Activated CD8-positive, alpha-beta memory T cell treated with anti-CD3 and anti-CD28 coated beads, Interleukin-2, amount 10 ng/mL, durations not matched to agents 7 days and 5 days (primary cell): ENCODE results near the gene MICAL3. TPM values are rescaled to one million over a fixed set of nuclear protein-coding genes. Genes with fewer than 3 reads are reported as not detected.

Experiments
- ATAC-seq: fragments of 150-1000 bp; cut with Tn5 transposase; one replicate; pipeline ENCODE4 v1.10.0; 2021; ENCODE audit warnings: moderate library complexity
- CTCF ChIA-PET: fragments of 350-600 bp; sonication (Branson Sonifier 250); formaldehyde crosslinking; loops from one replicate; lab custom pipeline; 2021; ENCODE audit warnings: antibody characterized with exemption; lab: Charles Lee
- DNase-seq: peaks from one replicate; pipeline ENCODE4 v3.0.0-alpha.2; 2020
- H3K27ac Mint-ChIP-seq: one replicate; pipeline ENCODE4 v1.8.0; 2021; ENCODE audit warnings: mild to moderate bottlenecking, mixed read lengths
- H3K27me3 Mint-ChIP-seq: one replicate; pipeline ENCODE4 v1.8.0; 2021; ENCODE audit warnings: mixed read lengths
- H3K36me3 Mint-ChIP-seq: one replicate; pipeline ENCODE4 v1.8.0; 2021; ENCODE audit warnings: mild to moderate bottlenecking, mixed read lengths
- H3K4me1 Mint-ChIP-seq: one replicate; pipeline ENCODE4 v1.8.0; 2021; ENCODE audit warnings: mixed read lengths
- H3K4me3 Mint-ChIP-seq: one replicate; pipeline ENCODE4 v1.8.0; 2021; ENCODE audit warnings: mild to moderate bottlenecking, moderate library complexity, mixed read lengths
- H3K9me3 Mint-ChIP-seq: one replicate; pipeline ENCODE4 v1.8.0; 2022; ENCODE audit warnings: low read depth, mixed read lengths
- total RNA-seq, 2 experiments: library from RNA; stranded (reverse); gene quantifications; one replicate each; pipeline ENCODE4 v1.2.3, GENCODE V29; 2021

Gene MICAL3
- total RNA-seq, 2 experiments from 2014 or later: 38.8 to 41.7 TPM

DNA sequence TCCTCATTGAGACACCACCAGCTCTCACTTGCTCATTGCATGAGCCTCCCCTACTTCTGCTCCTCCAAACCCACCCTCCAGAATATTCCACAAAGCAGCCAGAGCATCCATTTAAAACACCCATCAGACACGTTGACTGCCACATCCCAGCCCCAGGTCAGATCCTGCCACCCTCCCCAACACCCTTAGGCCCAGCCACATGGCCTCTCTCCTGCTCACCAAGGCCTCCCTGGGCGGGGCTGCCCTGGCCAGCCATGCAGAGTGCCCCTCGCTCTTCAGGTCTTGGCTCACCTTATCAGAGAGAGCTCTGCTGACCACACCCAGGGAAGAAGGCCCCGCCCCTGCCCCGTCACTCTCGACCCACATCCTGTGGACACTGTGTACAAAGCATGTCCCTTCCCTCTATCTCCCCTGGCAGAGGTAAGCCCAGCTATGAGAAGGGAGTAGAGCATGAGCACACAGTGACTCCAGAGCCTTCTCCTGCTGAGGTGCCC lies 106.8 kb downstream of the MICAL3 start:
- Mint-ChIP-seq H3K27me3 (no peaks in the 10 kb centered on the region), H3K4me3 (no peak overlapping the region), H3K4me1 (peaks cover 10% of the 10 kb centered on the region), H3K36me3 (no peaks in the 10 kb centered on the region), H3K27ac (no peak overlapping the region), H3K9me3 (no peaks in the 10 kb centered on the region)
- DNase-seq (peak; percentile 61), ATAC-seq (no peak)
- CTCF ChIA-PET: interaction anchor here (1.5 to 2.1 kb wide), 2 partner anchors 88 to 158 kb away, joined by 3 to 5 read pairs; no protein-coding TSS in a partner anchor

DNA sequence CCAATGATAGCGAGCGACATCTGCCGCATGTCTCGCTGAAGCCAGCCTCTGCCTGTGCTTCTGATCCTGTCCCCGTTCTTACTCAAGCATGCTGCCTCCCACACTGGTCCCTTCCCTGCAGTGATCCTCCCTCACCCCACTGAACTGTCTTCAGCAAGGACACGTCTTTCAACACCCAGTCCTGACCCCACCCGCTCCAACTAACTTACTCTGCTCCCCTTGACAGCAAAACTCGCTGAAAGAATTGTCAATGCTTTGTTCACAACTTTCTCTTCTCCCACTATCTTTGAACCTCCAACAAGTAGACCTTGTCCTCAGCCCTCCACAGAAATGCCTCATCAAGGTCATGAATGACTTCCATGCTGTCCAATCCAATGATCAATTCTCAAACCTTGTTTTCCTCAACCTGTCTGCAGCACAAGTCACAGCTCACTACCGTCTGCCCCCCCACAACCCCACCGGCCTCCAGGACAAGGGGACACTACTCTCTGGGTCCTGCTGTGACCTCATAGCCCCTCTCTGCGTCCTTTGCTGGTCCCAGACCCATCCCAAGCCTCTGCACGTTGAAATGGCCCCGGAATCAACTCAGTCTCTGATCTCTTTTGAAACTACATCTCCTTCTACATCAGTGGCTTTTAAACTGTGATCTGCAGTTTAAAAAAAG lies 108.0 kb downstream of the MICAL3 start:
- no peak for DNase-seq
- Mint-ChIP-seq H3K4me3 (no peak overlapping the region), H3K27ac (no peak overlapping the region), H3K36me3 (no peaks in the 10 kb centered on the region), H3K4me1 (peaks cover 10% of the 10 kb centered on the region), H3K27me3 (no peaks in the 10 kb centered on the region), H3K9me3 (no peaks in the 10 kb centered on the region)
- CTCF ChIA-PET: interaction anchor here (1.5 kb wide), 1 partner anchor 160 kb away, joined by 3 read pairs; no protein-coding TSS in a partner anchor
- ATAC-seq: no peak

DNA sequence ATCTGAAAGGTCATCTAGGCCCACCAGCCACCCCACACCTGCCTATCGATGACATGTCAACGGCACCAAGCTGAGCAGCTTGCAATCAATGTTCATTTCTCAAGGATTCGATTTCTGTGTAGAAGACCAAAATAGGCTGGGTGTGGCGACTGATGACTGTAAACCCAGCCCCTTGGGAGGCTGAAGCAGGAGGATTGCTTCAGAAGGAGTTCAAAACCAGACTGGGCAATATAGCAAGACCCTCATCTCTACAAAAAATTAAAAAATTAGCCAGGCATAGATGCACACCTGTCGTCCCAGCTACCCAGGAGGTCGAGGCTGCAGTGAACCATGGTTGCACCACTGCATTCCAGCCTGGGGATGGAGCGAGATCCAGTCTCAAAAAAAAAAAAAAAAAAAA lies 108.7 kb downstream of the MICAL3 start:
- DNase-seq (no peak), ATAC-seq (no peak)
- no peaks in the 10 kb centered on the region for H3K27me3 Mint-ChIP-seq
- H3K9me3 Mint-ChIP-seq: no peaks in the 10 kb centered on the region
- H3K36me3 Mint-ChIP-seq: no peaks in the 10 kb centered on the region
- H3K4me3 Mint-ChIP-seq: no peak overlapping the region
- H3K27ac Mint-ChIP-seq: no peak overlapping the region
- CTCF ChIA-PET: no interaction called here
- H3K4me1 Mint-ChIP-seq: peaks cover 6% of the 10 kb centered on the region

DNA sequence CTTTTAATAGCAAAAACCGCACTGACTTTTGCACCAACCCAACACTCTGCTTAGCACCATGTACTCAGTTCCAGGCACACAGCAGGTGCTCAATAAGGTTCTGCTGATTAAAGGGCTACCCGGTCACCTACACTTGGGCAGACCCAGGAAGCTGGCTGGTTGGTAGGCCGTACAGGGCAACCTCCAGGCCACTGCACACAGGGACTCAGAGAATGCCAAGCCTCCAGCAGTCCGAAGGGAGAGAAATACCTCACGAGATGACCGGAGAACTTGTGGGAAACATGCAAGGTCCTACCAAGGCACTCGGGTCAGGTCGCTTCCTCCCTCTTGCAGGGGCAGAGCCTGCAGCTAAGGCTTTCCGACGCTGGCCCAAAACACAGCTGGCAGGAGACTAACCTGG lies 109.2 kb downstream of the MICAL3 start:
- no peaks in the 10 kb centered on the region for H3K36me3 Mint-ChIP-seq
- CTCF ChIA-PET: no interaction called here
- no peaks in the 10 kb centered on the region for H3K9me3 Mint-ChIP-seq
- H3K27ac Mint-ChIP-seq: no peak overlapping the region
- H3K27me3 Mint-ChIP-seq: no peaks in the 10 kb centered on the region
- H3K4me3 Mint-ChIP-seq: no peak overlapping the region
- peaks cover 2% of the 10 kb centered on the region for H3K4me1 Mint-ChIP-seq
- ATAC-seq: no peak
- DNase-seq: no peak

DNA sequence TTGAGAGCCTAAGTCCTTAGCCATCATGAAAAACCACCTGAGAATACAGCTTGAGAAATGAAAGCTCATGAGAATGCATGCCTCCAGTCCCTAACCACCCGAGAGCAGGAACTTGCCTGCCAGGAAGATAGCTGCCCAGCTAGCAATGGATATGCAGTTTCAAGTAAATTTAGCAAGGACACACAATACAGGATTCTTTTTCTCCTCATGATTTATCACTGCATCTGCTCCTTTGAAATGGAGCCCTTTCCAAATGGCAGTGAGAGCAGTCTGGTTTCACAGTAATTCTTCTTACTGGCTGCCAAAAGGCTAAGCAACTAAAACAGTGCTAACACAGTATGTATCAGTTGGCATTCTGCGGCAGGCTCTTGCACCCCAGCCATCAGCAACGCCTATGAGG lies 109.9 kb downstream of the MICAL3 start:
- Mint-ChIP-seq H3K36me3 (no peaks in the 10 kb centered on the region), H3K9me3 (no peaks in the 10 kb centered on the region), H3K27ac (no peak overlapping the region), H3K4me1 (no peaks in the 10 kb centered on the region), H3K27me3 (no peaks in the 10 kb centered on the region), H3K4me3 (no peak overlapping the region)
- ATAC-seq: no peak
- CTCF ChIA-PET: no interaction called here
- DNase-seq: no peak

DNA sequence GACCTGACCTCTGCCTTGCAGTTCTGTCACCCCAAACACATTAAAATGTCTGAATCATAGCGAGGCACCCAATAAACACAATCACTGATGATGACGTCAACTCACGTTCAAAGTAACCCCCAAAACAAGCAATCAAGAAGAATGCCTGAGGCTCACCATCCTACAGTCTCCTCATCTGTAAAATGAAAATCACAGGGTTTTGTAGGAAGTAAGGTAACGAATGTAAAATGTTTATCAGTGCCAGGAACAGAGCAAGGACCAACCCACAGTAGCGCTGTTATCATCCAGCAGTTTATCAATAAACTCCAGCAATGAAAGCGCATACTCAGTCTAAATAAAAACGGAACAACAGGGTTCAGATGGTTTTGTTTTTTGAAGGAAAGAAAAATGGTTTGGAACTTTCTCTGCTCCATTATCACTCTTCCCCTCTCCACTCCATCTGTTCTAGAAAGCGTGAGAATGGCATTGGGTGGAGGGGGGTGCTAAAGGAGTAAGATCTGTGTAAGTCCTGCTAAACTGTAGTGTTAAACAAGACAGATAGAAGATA lies 110.5 kb downstream of the MICAL3 start:
- DNase-seq (no peak), ATAC-seq (no peak)
- no peaks in the 10 kb centered on the region for H3K9me3 Mint-ChIP-seq
- no peak overlapping the region for H3K4me3 Mint-ChIP-seq
- no peaks in the 10 kb centered on the region for H3K27me3 Mint-ChIP-seq
- H3K36me3 Mint-ChIP-seq: no peaks in the 10 kb centered on the region
- no peaks in the 10 kb centered on the region for H3K4me1 Mint-ChIP-seq
- H3K27ac Mint-ChIP-seq: no peak overlapping the region
- CTCF ChIA-PET: no interaction called here

DNA sequence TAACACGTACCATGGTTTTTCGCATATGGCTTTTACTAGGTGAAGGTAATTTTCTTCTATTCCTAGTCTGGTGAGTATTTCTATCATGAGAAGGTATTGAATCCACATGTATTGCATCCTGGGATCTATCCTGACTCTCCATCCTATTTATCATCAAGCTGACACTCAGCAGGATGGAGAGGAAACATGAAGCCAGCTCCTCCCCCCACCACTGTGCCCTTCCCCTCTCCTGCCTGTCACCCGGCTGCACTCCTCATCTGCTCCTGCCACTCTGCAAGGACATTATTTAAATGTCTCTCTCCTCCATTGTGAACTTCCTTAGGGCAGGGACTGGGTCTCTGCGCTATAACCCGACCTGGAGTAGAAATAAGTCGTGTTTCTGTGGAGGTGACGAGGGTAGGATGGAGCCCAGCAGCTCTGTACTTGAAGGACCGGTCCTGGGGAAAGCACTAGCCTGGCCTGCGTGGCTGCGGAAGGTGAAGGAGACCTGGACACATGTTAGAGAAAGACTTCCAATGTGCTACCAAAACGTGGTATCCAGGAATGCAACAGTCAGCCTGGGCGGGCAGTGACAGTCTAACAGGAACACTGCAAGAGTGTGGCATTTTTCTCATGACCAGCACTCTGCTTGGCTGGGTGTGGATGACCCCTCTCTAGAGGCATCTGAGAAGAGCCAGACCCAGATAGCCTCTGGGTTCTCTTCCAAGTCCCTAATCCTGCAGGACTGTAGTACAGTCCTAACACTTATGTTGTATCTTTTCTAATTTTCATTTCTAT lies 111.2 kb downstream of the MICAL3 start:
- Mint-ChIP-seq H3K27ac (no peak overlapping the region), H3K27me3 (no peaks in the 10 kb centered on the region), H3K9me3 (no peaks in the 10 kb centered on the region), H3K36me3 (no peaks in the 10 kb centered on the region), H3K4me1 (no peaks in the 10 kb centered on the region), H3K4me3 (no peak overlapping the region)
- CTCF ChIA-PET: no interaction called here
- ATAC-seq: no peak
- no peak for DNase-seq

DNA sequence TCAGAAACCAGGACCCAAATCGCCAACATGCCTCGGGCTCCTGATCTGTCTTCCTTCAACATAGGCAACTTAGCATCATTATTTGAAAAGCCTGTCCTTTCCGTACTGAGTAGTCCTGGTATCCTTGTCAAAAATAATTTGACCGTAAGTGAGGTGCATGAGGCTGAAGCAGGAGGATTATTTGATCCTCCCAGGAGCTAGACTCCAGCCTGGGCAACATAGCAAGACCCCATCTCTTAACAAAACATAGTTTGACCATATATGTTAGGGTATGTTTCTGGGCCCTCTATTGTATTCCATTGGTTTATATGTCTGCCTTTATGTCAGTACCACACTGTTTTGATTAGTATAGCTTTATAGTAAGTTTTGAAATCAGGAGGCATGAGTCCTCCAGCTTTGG lies 112.5 kb downstream of the MICAL3 start:
- H3K4me3 Mint-ChIP-seq: no peak overlapping the region
- H3K9me3 Mint-ChIP-seq: no peaks in the 10 kb centered on the region
- no peaks in the 10 kb centered on the region for H3K4me1 Mint-ChIP-seq
- no peaks in the 10 kb centered on the region for H3K27me3 Mint-ChIP-seq
- DNase-seq: no peak
- CTCF ChIA-PET: no interaction called here
- no peaks in the 10 kb centered on the region for H3K36me3 Mint-ChIP-seq
- no peak overlapping the region for H3K27ac Mint-ChIP-seq
- no peak for ATAC-seq

DNA sequence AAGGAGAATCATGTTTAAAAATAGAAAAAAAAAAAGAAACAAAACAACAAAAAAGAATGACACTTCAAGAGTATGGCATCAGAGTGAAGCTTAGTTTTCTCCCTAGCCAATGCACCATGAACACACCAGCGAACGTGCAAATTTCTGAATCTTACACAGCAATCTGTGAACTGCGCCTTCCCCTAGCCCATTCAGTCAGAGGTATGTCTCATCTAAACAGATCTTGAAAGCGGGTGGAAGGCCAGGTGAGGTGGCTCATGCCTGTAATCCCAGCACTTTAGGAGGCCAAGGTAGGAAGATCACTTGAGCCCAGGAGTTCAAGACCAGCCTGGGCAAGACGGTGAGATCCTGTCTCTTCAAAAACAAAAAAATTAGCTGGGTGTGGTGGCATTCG lies 113.1 kb downstream of the MICAL3 start:
- Mint-ChIP-seq H3K4me1 (no peaks in the 10 kb centered on the region), H3K36me3 (no peaks in the 10 kb centered on the region), H3K27me3 (no peaks in the 10 kb centered on the region), H3K4me3 (no peak overlapping the region), H3K9me3 (no peaks in the 10 kb centered on the region), H3K27ac (no peak overlapping the region)
- DNase-seq: no peak
- CTCF ChIA-PET: interaction anchor here (0.6 kb wide), 1 partner anchor 1329 kb away, joined by 4 read pairs; no protein-coding TSS in a partner anchor
- ATAC-seq: no peak

DNA sequence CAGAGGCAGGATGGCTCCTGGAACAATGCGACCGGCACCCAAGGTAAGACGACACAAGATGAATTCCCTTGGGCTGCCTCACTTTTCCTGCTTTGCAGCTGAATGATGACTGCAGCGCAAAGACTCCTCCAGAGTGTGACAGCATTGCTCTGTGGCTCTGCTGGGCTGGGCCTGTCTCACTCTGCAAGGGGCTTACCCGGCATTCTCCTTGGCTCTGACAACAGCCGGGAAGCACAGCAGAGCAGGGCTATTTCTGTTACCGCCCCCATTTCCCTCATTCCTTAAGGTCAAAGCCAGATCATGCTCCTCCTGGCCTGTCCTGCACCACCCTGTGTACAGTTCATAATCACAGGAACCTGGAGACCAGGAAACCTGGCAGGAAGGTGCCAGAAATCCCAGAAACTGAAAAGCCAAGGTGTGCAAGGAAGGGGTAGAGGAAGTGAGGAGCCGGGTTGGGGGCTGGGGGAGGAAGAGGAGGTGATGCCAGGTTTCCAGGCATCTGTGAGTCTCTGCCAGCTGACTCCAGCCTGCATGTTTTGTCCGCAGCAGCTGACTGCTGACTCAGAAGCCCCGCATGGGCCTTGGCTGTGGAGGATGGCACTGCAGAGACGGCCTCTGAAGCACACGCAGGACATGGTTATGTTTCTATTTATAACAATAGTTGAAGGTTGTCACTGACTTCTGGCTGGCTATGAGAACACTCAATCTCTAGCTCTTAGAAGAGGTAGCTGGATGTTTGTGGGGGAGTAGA lies 113.6 kb downstream of the MICAL3 start:
- no peak overlapping the region for H3K27ac Mint-ChIP-seq
- ATAC-seq: no peak
- H3K36me3 Mint-ChIP-seq: no peaks in the 10 kb centered on the region
- no peak for DNase-seq
- no peaks in the 10 kb centered on the region for H3K9me3 Mint-ChIP-seq
- H3K4me1 Mint-ChIP-seq: no peaks in the 10 kb centered on the region
- H3K27me3 Mint-ChIP-seq: no peaks in the 10 kb centered on the region
- no peak overlapping the region for H3K4me3 Mint-ChIP-seq
- CTCF ChIA-PET: interaction anchor here (0.6 kb wide), 1 partner anchor 1329 kb away, joined by 4 read pairs; no protein-coding TSS in a partner anchor

DNA sequence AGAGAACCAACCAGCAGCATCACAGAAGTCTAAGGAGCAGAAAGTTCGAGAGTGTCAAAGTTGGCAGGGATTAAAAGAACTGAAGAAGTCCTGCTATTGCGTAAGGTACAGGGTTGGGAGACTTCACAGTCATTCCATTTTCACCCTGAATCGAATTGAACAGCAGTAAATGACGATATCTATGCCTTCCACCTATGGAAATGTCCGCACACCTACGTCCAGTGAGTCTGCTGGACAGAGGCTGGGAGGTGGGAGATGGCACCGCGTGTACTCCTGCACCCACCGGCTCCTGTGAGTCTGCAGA lies 116.7 kb downstream of the MICAL3 start:
- no peak overlapping the region for H3K4me3 Mint-ChIP-seq
- no peaks in the 10 kb centered on the region for H3K9me3 Mint-ChIP-seq
- CTCF ChIA-PET: no interaction called here
- DNase-seq (no peak), ATAC-seq (no peak)
- H3K27me3 Mint-ChIP-seq: no peaks in the 10 kb centered on the region
- H3K4me1 Mint-ChIP-seq: no peaks in the 10 kb centered on the region
- H3K36me3 Mint-ChIP-seq: no peaks in the 10 kb centered on the region
- H3K27ac Mint-ChIP-seq: no peak overlapping the region

DNA sequence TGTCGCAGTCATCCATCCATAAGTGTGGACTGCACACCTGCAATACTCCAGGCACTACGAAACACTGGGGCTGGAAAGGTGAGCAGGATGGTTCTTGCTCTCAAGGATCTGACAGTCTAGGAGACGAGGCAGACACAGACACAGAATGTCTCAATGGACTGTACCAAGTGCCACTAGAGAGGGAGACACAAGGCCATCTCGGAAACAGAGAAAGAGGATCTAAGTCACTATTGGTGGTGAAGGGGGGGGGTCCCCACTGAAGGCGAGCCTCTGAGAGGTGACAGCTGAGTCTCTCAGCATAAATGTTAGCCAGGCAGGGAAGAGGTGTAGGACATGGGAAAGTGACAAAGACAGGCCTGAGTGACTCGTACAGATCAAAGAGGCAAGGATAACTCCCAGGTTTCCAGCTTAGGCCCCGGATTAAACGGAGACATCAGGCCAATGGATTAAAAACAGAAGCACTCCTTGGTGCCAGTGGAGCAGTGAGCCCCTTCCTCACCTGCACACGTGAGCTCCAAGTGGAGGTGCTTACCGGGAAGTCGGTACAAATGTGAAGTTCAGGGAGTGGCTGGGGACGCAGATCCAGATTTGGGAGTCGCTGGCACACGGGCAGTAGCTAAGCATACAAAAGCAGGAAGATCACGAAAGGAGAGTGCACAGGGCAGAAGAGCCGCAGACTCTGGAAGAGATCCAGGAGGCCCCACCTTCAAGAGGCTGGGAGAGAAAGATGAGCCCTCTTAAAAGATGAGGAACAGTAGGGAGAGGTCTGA lies 117.2 kb downstream of the MICAL3 start:
- no peak for DNase-seq
- no peak for ATAC-seq
- Mint-ChIP-seq H3K9me3 (no peaks in the 10 kb centered on the region), H3K4me1 (no peaks in the 10 kb centered on the region), H3K27ac (no peak overlapping the region), H3K4me3 (no peak overlapping the region), H3K27me3 (no peaks in the 10 kb centered on the region), H3K36me3 (no peaks in the 10 kb centered on the region)
- CTCF ChIA-PET: interaction anchor here (1.0 kb wide), 1 partner anchor 19 kb away, joined by 3 read pairs; no protein-coding TSS in a partner anchor

DNA sequence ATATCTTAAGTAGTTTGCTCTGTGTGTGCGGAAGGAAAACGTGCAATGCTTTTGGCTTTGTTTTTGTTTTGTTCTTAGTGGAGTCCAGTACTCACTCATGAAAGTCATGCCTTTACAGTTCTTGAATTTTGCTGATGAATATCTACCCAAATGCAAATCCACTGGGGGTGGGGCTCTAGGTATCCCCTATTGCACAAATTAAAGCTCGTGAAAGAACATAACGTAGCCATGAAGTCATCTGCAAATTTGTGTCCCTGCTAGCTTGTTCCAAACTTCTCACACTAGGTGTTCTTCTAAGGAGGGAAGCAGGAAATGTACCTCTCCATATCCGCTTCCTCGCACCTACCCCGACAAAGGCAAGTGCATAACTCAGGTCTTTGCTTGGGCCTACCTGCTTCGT lies 118.9 kb downstream of the MICAL3 start:
- peaks cover under 1% of the 10 kb centered on the region for H3K36me3 Mint-ChIP-seq
- H3K27me3 Mint-ChIP-seq: no peaks in the 10 kb centered on the region
- H3K4me3 Mint-ChIP-seq: no peak overlapping the region
- H3K9me3 Mint-ChIP-seq: no peaks in the 10 kb centered on the region
- no peak overlapping the region for H3K27ac Mint-ChIP-seq
- CTCF ChIA-PET: no interaction called here
- DNase-seq (no peak), ATAC-seq (no peak)
- H3K4me1 Mint-ChIP-seq: no peaks in the 10 kb centered on the region
